Mesothelial cell of epicardium (in vitro differentiated cells): ENCODE data around the gene PCDHGA10. TPM values are rescaled to one million over a fixed set of nuclear protein-coding genes. Genes with fewer than 3 reads are reported as not detected.

ENCODE experiments used
- DNase-seq, 2 experiments: peaks; one replicate each; pipeline ENCODE4 v3.0.0; 2021; ENCODE audit warnings: low spot score in 2 of 2; ENCODE audit not compliant: unreplicated experiment in 2 of 2
- H3K27ac Mint-ChIP-seq: 2 replicates; pipeline ENCODE4 v1.8.0; 2021; ENCODE audit warnings: mixed read lengths
- H3K27me3 Mint-ChIP-seq: 2 replicates; pipeline ENCODE4 v1.8.0; 2021; ENCODE audit warnings: low read depth, mixed read lengths
- H3K36me3 Mint-ChIP-seq: 2 replicates; pipeline ENCODE4 v1.8.0; 2021; ENCODE audit warnings: mixed read lengths
- H3K4me1 Mint-ChIP-seq: 2 replicates; pipeline ENCODE4 v1.8.0; 2021; ENCODE audit warnings: mixed read lengths
- H3K4me3 Mint-ChIP-seq: 2 replicates; pipeline ENCODE4 v1.8.0; 2021; ENCODE audit warnings: mild to moderate bottlenecking, moderate library complexity, mixed read lengths
- H3K9me3 Mint-ChIP-seq: 2 replicates; pipeline ENCODE4 v1.8.0; 2021; ENCODE audit warnings: mixed read lengths
- CTCF ChIP-seq: fragments of 200-600 bp; sonication (generic); IDR thresholded peaks from one replicate; pipeline ENCODE4 v1.5.0; 2021; ENCODE audit warnings: antibody characterized with exemption; ENCODE audit not compliant: unreplicated experiment
- total RNA-seq: library from RNA; stranded (reverse); gene quantifications from 3 replicates; pipeline ENCODE4 v1.2.1, GENCODE V29; 2021

Gene PCDHGA10
- total RNA-seq, 1 donor from 2014 or later, result 33.4 TPM

- Mint-ChIP-seq H3K4me3 (no peak overlapping the region), H3K27me3 (no peaks in the 10 kb centered on the region), H3K9me3 (peaks cover 14% of the 10 kb centered on the region), H3K27ac (no peak overlapping the region), H3K36me3 (peaks cover 22% of the 10 kb centered on the region), H3K4me1 (peaks cover 8% of the 10 kb centered on the region)
- TF ChIP-seq CTCF, result no peak
- DNase-seq, result no peak
Measured at GRCh38 chr5:141465351-141465750, 52.6 kb downstream of the PCDHGA10 start.

Other genes starting within 250 kb of the PCDHGA10 start
- 1.4 to 1.8 TPM (median 1.6 TPM) in 3 replicates for gene PCDHB7, start 240.3 kb upstream of the PCDHGA10 start, total RNA-seq
- 2.3 to 2.4 TPM (median 2.4 TPM) in 3 replicates for gene PCDHB8, start 235.2 kb upstream of the PCDHGA10 start, total RNA-seq
- gene PCDHB16, start 230.6 kb upstream of the PCDHGA10 start, total RNA-seq, result 23.5 to 24.6 TPM (median 24.4 TPM) in 3 replicates
- 14.5 to 16.0 TPM (median 15.1 TPM) in 3 replicates for gene PCDHB9, start 225.8 kb upstream of the PCDHGA10 start, total RNA-seq
- 10.8 to 11.9 TPM (median 11.7 TPM) in 3 replicates for gene PCDHB10, start 220.6 kb upstream of the PCDHGA10 start, total RNA-seq
- 6.1 to 6.6 TPM (median 6.4 TPM) in 3 replicates for gene PCDHB11, start 213.4 kb upstream of the PCDHGA10 start, total RNA-seq
- 5.8 to 6.4 TPM (median 6.1 TPM) in 3 replicates for gene PCDHB12, start 204.3 kb upstream of the PCDHGA10 start, total RNA-seq
- gene PCDHB13, start 199.1 kb upstream of the PCDHGA10 start, total RNA-seq, result 7.8 to 8.0 TPM (median 8.0 TPM) in 3 replicates
- gene PCDHB14, start 189.6 kb upstream of the PCDHGA10 start, total RNA-seq, result 7.1 to 8.6 TPM (median 7.7 TPM) in 3 replicates
- gene PCDHB15, start 167.6 kb upstream of the PCDHGA10 start, total RNA-seq, result 2.2 to 2.4 TPM (median 2.3 TPM) in 3 replicates
- gene SLC25A2, start 108.9 kb upstream of the PCDHGA10 start, total RNA-seq, result 1.3 to 1.6 TPM (median 1.6 TPM) in 3 replicates
- gene TAF7, start 92.2 kb upstream of the PCDHGA10 start, total RNA-seq, result 97.2 to 103 TPM (median 99.6 TPM) in 3 replicates
- 0.22 to 0.47 TPM (median 0.34 TPM) in 3 replicates for gene PCDHGA1, start 82.5 kb upstream of the PCDHGA10 start, total RNA-seq
- 0.11 to 0.33 TPM (median 0.32 TPM) in 3 replicates for gene PCDHGA2, start 74.2 kb upstream of the PCDHGA10 start, total RNA-seq
- gene PCDHGA3, start 69.2 kb upstream of the PCDHGA10 start, total RNA-seq, result 0.07 to 0.16 TPM (median 0.13 TPM) in 3 replicates
- gene PCDHGB1, start 62.9 kb upstream of the PCDHGA10 start, total RNA-seq, result 1.7 to 2.0 TPM (median 2.0 TPM) in 3 replicates
- 0.86 to 1.2 TPM (median 1.1 TPM) in 3 replicates for gene PCDHGA4, start 58.0 kb upstream of the PCDHGA10 start, total RNA-seq
- gene PCDHGB2, start 53.0 kb upstream of the PCDHGA10 start, total RNA-seq, result 0.86 to 1.3 TPM (median 1.2 TPM) in 3 replicates
- gene PCDHGA5, start 48.8 kb upstream of the PCDHGA10 start, total RNA-seq, result 0.51 to 0.66 TPM (median 0.52 TPM) in 3 replicates
- gene PCDHGB3, start 42.7 kb upstream of the PCDHGA10 start, total RNA-seq, result 0.59 to 0.74 TPM (median 0.64 TPM) in 3 replicates
- 0.25 to 0.60 TPM (median 0.57 TPM) in 3 replicates for gene PCDHGA6, start 39.1 kb upstream of the PCDHGA10 start, total RNA-seq
- 0.33 to 0.43 TPM (median 0.38 TPM) in 3 replicates for gene PCDHGA7, start 30.2 kb upstream of the PCDHGA10 start, total RNA-seq
- gene PCDHGB4, start 25.3 kb upstream of the PCDHGA10 start, total RNA-seq, result 31.0 to 35.5 TPM (median 33.0 TPM) in 3 replicates
- gene PCDHGA8, start 20.4 kb upstream of the PCDHGA10 start, total RNA-seq, result 2.6 to 2.9 TPM (median 2.7 TPM) in 3 replicates
- 3.3 to 4.5 TPM (median 3.9 TPM) in 3 replicates for gene PCDHGB5, start 15.0 kb upstream of the PCDHGA10 start, total RNA-seq
- 2.1 to 2.3 TPM (median 2.3 TPM) in 3 replicates for gene PCDHGA9, start 10.2 kb upstream of the PCDHGA10 start, total RNA-seq
- 74.0 to 76.3 TPM (median 75.7 TPM) in 3 replicates for gene PCDHGB6, start 5.0 kb upstream of the PCDHGA10 start, total RNA-seq
- gene PCDHGB7, start 4.7 kb downstream of the PCDHGA10 start, total RNA-seq, result 14.1 to 16.4 TPM (median 14.9 TPM) in 3 replicates
- gene PCDHGA11, start 8.1 kb downstream of the PCDHGA10 start, total RNA-seq, result 5.7 to 6.0 TPM (median 6.0 TPM) in 3 replicates
- gene PCDHGA12, start 17.5 kb downstream of the PCDHGA10 start, total RNA-seq, result 4.1 to 5.2 TPM (median 4.5 TPM) in 3 replicates
- gene PCDHGC3, start 63.0 kb downstream of the PCDHGA10 start, total RNA-seq, result 80.2 to 82.9 TPM (median 80.6 TPM) in 3 replicates
- gene PCDHGC4, start 72.0 kb downstream of the PCDHGA10 start, total RNA-seq, result 5.2 to 6.2 TPM (median 5.2 TPM) in 3 replicates
- gene PCDHGC5, start 76.1 kb downstream of the PCDHGA10 start, total RNA-seq, result 2.6 to 3.5 TPM (median 3.5 TPM) in 3 replicates
- gene DIAPH1, start 206.0 kb downstream of the PCDHGA10 start, total RNA-seq, result 43.0 to 43.9 TPM (median 43.6 TPM) in 3 replicates
- gene HDAC3, start 223.9 kb downstream of the PCDHGA10 start, total RNA-seq, result 96.0 to 108 TPM (median 102 TPM) in 3 replicates
- 3.9 to 4.6 TPM (median 4.6 TPM) in 3 replicates for gene RELL2, start 224.0 kb downstream of the PCDHGA10 start, total RNA-seq
- gene FCHSD1, start 238.4 kb downstream of the PCDHGA10 start, total RNA-seq, result 48.6 to 52.0 TPM (median 51.5 TPM) in 3 replicates